Measurements from ENCODE around the gene TIMM8A.

- no peak for TF ChIP-seq GATA3 (IDR thresholded peaks at IDR 0.05; ENCODE audit: low read depth, low read length)
- TF ChIP-seq GATA2 (IDR thresholded peaks at IDR 0.05; ENCODE audit: low read depth, low read length): no peak
Observed at GRCh38 chrX:101369687-101370086, 21.1 kb upstream of the TIMM8A start.
